GM12865 (cell line): ENCODE results near the gene CPZ.

Experiments
- DNase-seq: peaks from one replicate; pipeline ENCODE4 v3.0.0; 2010; ENCODE audit warnings: low read depth
- H3K4me3 ChIP-seq: 2 replicates; pipeline ENCODE4 v1.5.1; 2011; ENCODE audit warnings: mild to moderate bottlenecking, low read depth, low read length, control low read depth
- TF ChIP-seq, protein P1 (sequence below): IDR thresholded peaks from 2 replicates; pipeline ENCODE4 v1.5.1; 2011; ENCODE audit warnings: low read length, control low read depth, low read depth, inconsistent platforms; ENCODE audit not compliant: insufficient read depth; ENCODE audit errors: missing control alignments

Gene CPZ

GRCh38 chr4:8592366-8593263 is at the start of gene CPZ:
CPZ (plus strand) TSS chr4:8592765; CDS start chr4:8592834, 69 bp downstream.
- no peak for DNase-seq
- no peak within 1 kb of the TSS for H3K4me3 ChIP-seq
- TF ChIP-seq, protein P1, sequence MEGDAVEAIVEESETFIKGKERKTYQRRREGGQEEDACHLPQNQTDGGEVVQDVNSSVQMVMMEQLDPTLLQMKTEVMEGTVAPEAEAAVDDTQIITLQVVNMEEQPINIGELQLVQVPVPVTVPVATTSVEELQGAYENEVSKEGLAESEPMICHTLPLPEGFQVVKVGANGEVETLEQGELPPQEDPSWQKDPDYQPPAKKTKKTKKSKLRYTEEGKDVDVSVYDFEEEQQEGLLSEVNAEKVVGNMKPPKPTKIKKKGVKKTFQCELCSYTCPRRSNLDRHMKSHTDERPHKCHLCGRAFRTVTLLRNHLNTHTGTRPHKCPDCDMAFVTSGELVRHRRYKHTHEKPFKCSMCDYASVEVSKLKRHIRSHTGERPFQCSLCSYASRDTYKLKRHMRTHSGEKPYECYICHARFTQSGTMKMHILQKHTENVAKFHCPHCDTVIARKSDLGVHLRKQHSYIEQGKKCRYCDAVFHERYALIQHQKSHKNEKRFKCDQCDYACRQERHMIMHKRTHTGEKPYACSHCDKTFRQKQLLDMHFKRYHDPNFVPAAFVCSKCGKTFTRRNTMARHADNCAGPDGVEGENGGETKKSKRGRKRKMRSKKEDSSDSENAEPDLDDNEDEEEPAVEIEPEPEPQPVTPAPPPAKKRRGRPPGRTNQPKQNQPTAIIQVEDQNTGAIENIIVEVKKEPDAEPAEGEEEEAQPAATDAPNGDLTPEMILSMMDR: no peak

DNA sequence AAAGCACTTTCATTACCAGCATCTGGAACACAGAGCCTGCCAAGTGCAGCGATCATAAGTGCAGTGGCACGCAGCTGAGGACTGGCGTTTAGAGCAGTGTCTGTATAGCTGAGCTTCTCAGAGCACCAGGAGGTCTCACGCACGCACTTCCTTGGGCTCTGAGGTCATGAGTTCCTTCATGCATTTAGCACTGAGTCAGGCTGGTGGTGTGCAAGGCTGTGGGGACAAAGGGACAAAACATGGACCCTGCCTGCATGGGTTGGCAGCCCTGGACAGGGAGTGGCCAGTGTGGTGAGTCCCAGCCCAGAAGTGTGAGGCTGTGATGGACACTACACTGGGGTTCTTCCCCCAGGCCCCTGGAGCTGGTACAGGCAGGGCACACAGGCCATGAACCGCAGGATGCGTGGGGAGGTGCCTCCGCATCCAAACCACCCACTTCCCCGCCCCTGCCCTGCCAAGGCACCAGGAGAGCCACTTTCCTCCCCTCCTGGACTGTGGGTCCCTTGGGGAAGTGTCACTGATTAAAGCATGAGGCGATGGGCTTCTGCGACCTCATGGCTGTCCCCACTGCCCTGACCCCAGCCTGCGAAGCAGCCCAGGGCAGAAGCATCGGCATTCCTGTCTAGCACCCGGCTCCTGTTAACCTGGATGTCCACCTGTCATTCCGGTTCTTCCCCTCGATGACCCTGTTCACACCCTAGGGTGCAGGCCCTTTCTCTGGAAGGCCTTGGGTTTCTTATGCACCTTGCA is 49.6 kb upstream of the CPZ start:
- DNase-seq: no peak
- TF ChIP-seq, protein P1: no peak

GRCh38 chr4:8543623-8544022 is 48.9 kb upstream of the CPZ start:
- TF ChIP-seq, protein P1: no peak
- H3K4me3 ChIP-seq: no peak overlapping the region
- no peak for DNase-seq

More for the DNA sequence above, 49.6 kb upstream of the CPZ start:
- no peak overlapping the region for H3K4me3 ChIP-seq

GRCh38 chr4:8544282-8544681 is 48.3 kb upstream of the CPZ start:
- no peak for DNase-seq
- no peak overlapping the region for H3K4me3 ChIP-seq
- TF ChIP-seq, protein P1: no peak

- TF ChIP-seq, protein P1: no peak
- H3K4me3 ChIP-seq: no peak overlapping the region
- DNase-seq: no peak
Observed at GRCh38 chr4:8544741-8545438, 47.7 kb upstream of the CPZ start.

GRCh38 chr4:8545439-8545765 is 47.2 kb upstream of the CPZ start:
- TF ChIP-seq, protein P1: no peak
- no peak overlapping the region for H3K4me3 ChIP-seq
- DNase-seq: no peak
